22Rv1 (cell line): ENCODE data around the gene PROB1.

Source experiments
- ZFX ChIP-seq: fragments of 450-650 bp; IDR thresholded peaks from 2 replicates; pipeline ENCODE4 v1.6.1; 2017; ENCODE audit warnings: antibody characterized with exemption, borderline replicate concordance
- TF ChIP-seq, protein P1 (sequence below): fragments of 450-650 bp; IDR thresholded peaks from 2 replicates; pipeline ENCODE4 v1.5.1; 2017; ENCODE audit warnings: mild to moderate bottlenecking

DNA sequence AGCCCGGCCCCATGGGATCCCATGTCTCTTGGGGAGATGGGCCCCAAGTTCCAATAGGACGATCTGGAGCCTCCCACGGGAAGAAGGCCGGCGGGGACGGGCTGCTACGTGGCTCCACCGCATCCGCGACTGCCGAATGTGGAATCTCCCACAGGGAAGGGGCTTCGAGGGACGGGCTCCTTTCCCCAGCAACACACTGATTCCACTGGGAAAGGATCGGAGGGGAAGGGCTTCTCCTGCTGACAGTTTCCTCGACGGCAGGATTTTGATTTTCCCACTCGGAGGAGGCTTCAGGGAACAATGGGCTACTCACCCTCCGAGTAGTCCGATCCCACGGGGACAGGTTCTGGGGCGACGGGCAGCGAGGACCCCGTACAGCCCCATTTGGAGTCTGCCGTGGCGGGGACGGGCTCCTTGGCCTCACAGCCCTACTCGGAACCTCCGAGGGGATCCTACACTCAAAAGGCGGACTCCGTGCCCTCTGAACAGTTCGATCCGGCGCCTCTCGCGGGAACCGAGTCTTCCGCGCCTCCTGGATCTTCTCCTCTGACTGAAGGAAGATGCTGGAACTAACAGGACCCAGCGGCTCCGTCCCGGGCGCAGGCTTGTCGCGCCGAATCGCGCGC lies 1.3 kb downstream of the PROB1 start:
- TF ChIP-seq, protein P1, sequence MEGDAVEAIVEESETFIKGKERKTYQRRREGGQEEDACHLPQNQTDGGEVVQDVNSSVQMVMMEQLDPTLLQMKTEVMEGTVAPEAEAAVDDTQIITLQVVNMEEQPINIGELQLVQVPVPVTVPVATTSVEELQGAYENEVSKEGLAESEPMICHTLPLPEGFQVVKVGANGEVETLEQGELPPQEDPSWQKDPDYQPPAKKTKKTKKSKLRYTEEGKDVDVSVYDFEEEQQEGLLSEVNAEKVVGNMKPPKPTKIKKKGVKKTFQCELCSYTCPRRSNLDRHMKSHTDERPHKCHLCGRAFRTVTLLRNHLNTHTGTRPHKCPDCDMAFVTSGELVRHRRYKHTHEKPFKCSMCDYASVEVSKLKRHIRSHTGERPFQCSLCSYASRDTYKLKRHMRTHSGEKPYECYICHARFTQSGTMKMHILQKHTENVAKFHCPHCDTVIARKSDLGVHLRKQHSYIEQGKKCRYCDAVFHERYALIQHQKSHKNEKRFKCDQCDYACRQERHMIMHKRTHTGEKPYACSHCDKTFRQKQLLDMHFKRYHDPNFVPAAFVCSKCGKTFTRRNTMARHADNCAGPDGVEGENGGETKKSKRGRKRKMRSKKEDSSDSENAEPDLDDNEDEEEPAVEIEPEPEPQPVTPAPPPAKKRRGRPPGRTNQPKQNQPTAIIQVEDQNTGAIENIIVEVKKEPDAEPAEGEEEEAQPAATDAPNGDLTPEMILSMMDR = no peak
- TF ChIP-seq ZFX = no peak
